KMS-11 (cell line): ENCODE measurements around the gene POU6F2.

ENCODE experiments used
- H2AFZ ChIP-seq: fragments of 200-600 bp; sonication (generic); 2 replicates; pipeline ENCODE4 v1.6.1; 2016; ENCODE audit warnings: antibody characterized with exemption, mixed run types, low read depth
- H3K27ac ChIP-seq: fragments of 200-600 bp; sonication (generic); 2 replicates; pipeline ENCODE4 v1.6.1; 2016; ENCODE audit warnings: mild to moderate bottlenecking, mixed run types
- H3K27me3 ChIP-seq: fragments of 200-600 bp; sonication (generic); 2 replicates; pipeline ENCODE4 v1.6.1; 2017; ENCODE audit warnings: mild to moderate bottlenecking, low read depth, mixed run types, moderate library complexity; ENCODE audit not compliant: insufficient read depth
- H3K36me3 ChIP-seq: fragments of 200-600 bp; sonication (generic); 2 replicates; pipeline ENCODE4 v1.6.1; 2017; ENCODE audit warnings: mild to moderate bottlenecking, mixed run types; ENCODE audit not compliant: insufficient read depth
- H3K4me1 ChIP-seq: fragments of 200-600 bp; sonication (generic); 2 replicates; pipeline ENCODE4 v1.6.1; 2016; ENCODE audit warnings: mild to moderate bottlenecking, low read depth, mixed run types; ENCODE audit not compliant: poor library complexity, severe bottlenecking
- H3K4me2 ChIP-seq: fragments of 200-600 bp; sonication (generic); 2 replicates; pipeline ENCODE4 v1.7.0; 2016; ENCODE audit warnings: mild to moderate bottlenecking, mixed run types
- H3K4me3 ChIP-seq: fragments of 200-600 bp; sonication (generic); IDR thresholded peaks from 2 replicates; pipeline ENCODE4 v1.6.1; 2017; ENCODE audit warnings: low read depth, low read length, mixed read lengths; ENCODE audit not compliant: insufficient read depth
- H3K79me2 ChIP-seq: fragments of 200-600 bp; sonication (generic); 2 replicates; pipeline ENCODE4 v1.6.1; 2016; ENCODE audit warnings: low read depth, mixed run types; ENCODE audit not compliant: insufficient read depth
- H3K9ac ChIP-seq: fragments of 200-600 bp; sonication (generic); 2 replicates; pipeline ENCODE4 v1.6.1; 2016; ENCODE audit warnings: mild to moderate bottlenecking, mixed run types
- H4K20me1 ChIP-seq: fragments of 200-600 bp; sonication (generic); 2 replicates; pipeline ENCODE4 v1.6.1; 2016; ENCODE audit warnings: mild to moderate bottlenecking, mixed run types; ENCODE audit not compliant: insufficient read depth
- TF ChIP-seq, protein P1 (sequence below): fragments of 200-600 bp; sonication (generic); conservative IDR thresholded peaks from 2 replicates; pipeline ENCODE4 v1.6.1; 2017; ENCODE audit warnings: low read depth, mild to moderate bottlenecking, antibody characterized with exemption, low read length, moderate library complexity, mixed read lengths

POU6F2 gene

DNA sequence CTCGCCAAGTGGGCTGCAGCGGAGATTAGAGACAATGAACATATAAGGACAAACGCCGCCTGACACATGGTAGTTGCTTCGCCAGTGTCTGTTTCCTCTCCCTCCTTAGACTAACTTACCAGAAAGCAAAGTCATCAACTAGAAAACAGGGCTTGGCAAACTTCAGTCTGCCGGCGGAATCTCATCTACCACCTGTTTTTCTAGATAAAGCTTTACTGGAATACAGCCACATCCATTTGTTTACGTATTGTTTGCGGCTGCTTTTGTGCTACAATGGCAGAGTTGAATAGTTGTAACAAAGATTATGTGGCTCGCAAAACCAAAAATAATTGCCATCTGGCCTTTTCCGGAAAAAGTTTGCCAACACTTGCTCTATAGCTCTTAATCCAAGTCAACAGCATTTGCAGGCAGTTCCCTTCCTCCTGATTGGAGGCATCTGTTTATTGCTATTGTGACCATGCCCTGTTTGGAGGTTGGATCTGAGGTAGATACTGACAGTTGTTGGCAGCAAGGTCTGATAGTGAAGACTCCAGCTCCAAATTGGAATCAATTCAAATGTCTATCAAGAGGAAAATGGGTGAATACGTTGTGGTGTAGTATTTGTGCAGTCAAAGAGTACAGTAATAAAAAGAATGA is 260.6 kb downstream of the POU6F2 start:
- no peak overlapping the region for H3K27ac ChIP-seq
- H2AFZ ChIP-seq, result no peak overlapping the region
- no peaks in the 10 kb centered on the region for H3K4me1 ChIP-seq
- H3K4me2 ChIP-seq, result no peak overlapping the region
- no peak overlapping the region for H3K4me3 ChIP-seq
- no peaks in the 10 kb centered on the region for H3K79me2 ChIP-seq
- no peak overlapping the region for H3K9ac ChIP-seq
- no peaks in the 10 kb centered on the region for H4K20me1 ChIP-seq
- TF ChIP-seq, protein P1, sequence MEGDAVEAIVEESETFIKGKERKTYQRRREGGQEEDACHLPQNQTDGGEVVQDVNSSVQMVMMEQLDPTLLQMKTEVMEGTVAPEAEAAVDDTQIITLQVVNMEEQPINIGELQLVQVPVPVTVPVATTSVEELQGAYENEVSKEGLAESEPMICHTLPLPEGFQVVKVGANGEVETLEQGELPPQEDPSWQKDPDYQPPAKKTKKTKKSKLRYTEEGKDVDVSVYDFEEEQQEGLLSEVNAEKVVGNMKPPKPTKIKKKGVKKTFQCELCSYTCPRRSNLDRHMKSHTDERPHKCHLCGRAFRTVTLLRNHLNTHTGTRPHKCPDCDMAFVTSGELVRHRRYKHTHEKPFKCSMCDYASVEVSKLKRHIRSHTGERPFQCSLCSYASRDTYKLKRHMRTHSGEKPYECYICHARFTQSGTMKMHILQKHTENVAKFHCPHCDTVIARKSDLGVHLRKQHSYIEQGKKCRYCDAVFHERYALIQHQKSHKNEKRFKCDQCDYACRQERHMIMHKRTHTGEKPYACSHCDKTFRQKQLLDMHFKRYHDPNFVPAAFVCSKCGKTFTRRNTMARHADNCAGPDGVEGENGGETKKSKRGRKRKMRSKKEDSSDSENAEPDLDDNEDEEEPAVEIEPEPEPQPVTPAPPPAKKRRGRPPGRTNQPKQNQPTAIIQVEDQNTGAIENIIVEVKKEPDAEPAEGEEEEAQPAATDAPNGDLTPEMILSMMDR, result no peak
- no peaks in the 10 kb centered on the region for H3K27me3 ChIP-seq
- no peaks in the 10 kb centered on the region for H3K36me3 ChIP-seq

DNA sequence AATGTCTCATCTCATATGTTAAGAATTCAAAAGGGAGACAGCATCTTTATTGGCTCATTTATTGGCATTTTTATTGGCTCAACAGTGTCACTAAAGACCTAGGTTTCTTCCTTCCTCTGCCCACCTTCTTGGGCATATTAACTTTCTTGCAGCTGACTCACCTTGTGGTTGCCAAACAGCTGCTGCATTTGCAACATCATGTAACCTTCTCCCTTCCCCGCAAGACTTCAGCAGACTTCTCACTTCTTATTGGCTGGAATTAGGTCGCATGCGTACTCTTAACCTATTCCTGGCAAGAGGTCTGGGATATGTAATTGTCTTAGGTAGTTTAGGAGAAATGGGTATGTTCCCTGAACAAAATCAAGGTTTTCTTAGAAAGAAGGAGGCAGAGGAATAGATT is 263.2 kb downstream of the POU6F2 start:
- H3K27me3 ChIP-seq, result no peaks in the 10 kb centered on the region
- H4K20me1 ChIP-seq, result no peaks in the 10 kb centered on the region
- no peaks in the 10 kb centered on the region for H3K79me2 ChIP-seq
- no peak overlapping the region for H2AFZ ChIP-seq
- no peaks in the 10 kb centered on the region for H3K36me3 ChIP-seq
- TF ChIP-seq, protein P1, result no peak
- no peak overlapping the region for H3K4me3 ChIP-seq
- no peak overlapping the region for H3K9ac ChIP-seq
- no peak overlapping the region for H3K27ac ChIP-seq
- no peaks in the 10 kb centered on the region for H3K4me1 ChIP-seq
- H3K4me2 ChIP-seq, result no peak overlapping the region

DNA sequence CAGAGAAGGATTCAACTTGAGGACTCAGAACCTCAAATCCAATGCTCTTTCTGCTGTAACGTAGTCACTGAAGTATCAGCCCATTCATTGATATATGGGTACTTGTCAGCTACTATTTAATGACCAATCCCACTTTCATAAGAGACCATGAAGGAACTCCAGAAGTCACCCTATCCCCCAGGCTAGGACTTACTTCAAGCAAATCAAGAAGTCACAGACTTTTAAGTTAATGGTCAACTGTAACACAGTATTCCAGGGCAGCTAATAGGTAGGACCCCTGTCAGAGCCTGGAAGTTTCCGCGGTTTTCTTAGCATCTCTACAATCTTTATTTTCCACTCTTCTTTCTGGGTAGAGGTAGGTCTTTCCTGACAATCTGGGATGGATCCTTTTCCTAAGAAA is 269.9 kb downstream of the POU6F2 start:
- Histone ChIP-seq H3K4me3 (no peak overlapping the region), H3K9ac (no peak overlapping the region), H3K4me2 (no peak overlapping the region), H3K27me3 (no peaks in the 10 kb centered on the region), H3K4me1 (no peaks in the 10 kb centered on the region), H3K79me2 (no peaks in the 10 kb centered on the region), H3K36me3 (no peaks in the 10 kb centered on the region), H2AFZ (no peak overlapping the region), H3K27ac (no peak overlapping the region), H4K20me1 (no peaks in the 10 kb centered on the region)
- TF ChIP-seq, protein P1, result no peak

DNA sequence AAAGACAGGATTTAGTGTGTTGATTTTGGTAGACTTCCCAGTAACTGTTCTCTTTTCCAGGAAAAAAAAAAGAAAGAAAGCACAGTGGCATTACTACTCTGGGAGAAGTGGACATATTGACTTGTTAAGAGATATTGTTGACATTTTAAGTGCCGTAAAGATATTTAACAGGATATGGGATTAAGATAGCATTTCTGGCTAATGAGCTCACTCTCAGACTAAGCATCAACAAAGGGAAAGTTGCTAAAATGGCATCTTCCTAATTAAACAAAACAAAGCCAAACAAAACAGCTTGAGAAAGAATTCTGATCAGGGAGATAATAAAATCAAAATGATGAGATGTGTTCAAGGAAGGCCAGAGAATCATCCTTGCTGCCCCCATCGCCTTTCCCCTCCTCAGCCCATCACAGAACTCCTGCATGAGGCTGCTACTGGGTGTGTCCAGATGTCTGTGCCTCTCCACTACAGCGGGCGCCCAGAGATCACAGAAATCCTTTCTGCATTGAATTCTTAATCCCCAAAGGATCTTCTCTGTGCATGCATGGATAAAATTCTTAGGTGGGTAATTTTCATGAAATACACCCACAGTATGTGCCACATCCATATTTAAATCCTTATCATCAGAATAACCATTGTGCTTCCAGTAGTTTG is 270.5 kb downstream of the POU6F2 start:
- H2AFZ ChIP-seq, result no peak overlapping the region

More for the DNA sequence above, 270.5 kb downstream of the POU6F2 start:
- Histone ChIP-seq H3K79me2 (no peaks in the 10 kb centered on the region), H3K4me2 (no peak overlapping the region), H3K36me3 (no peaks in the 10 kb centered on the region), H3K4me1 (no peaks in the 10 kb centered on the region), H4K20me1 (no peaks in the 10 kb centered on the region), H3K27me3 (no peaks in the 10 kb centered on the region), H3K27ac (no peak overlapping the region), H3K9ac (no peak overlapping the region), H3K4me3 (no peak overlapping the region)
- TF ChIP-seq, protein P1, result no peak
